Measurements from ENCODE around the gene SIRT6. TPM values are rescaled to one million over a fixed set of nuclear protein-coding genes. Genes with fewer than 3 reads are reported as not detected.

Gene SIRT6
- total RNA-seq, 4 donors from 2014 or later, result 10.0 to 35.0 (median 27.1) TPM

- ATAC-seq, result no peak
- peaks cover 0 to 28% (median 13%) of the 10 kb centered on the region in 3 donors for H3K4me1 ChIP-seq
- 22 to 73% methylated on average over 3 to 8 of the region's 23 CpGs for WGBS, 2 donors (ENCODE audit: low coverage in 1 of 2)
These were observed 1.8 kb upstream of the SIRT6 start for GRCh38 chr19:4183967-4184717.

GRCh38 chr19:4181053-4181508, 1.3 kb downstream of the SIRT6 start:
- Histone ChIP-seq H3K9me3 (no peaks in the 10 kb centered on the region), H3K27me3 (peaks cover 17% of the 10 kb centered on the region), H3K36me3 (peaks cover 0 to 46% of the 10 kb centered on the region in 2 donors), H3K27ac (no peak overlapping the region), H3K4me1 (peaks cover 0 to 28% (median 13%) of the 10 kb centered on the region in 3 donors), H3K4me3 (peak overlapping the region in 1 of 2 donors; percentile 96)
- whole genome bisulfite sequencing, 2 donors (ENCODE audit: low coverage in 1 of 2), result 71 to 76% methylated on average over 2 of the region's 2 CpGs
- no peak for ATAC-seq
- no peak for TF ChIP-seq POLR2AphosphoS5 (IDR thresholded peaks at IDR 0.05)
- no peak for TF ChIP-seq POLR2A (IDR thresholded peaks at IDR 0.05)
- no peak for TF ChIP-seq CTCF (IDR thresholded peaks at IDR 0.05)
- TF ChIP-seq EP300 (IDR thresholded peaks at IDR 0.05), result no peak

More at GRCh38 chr19:4183967-4184717, 1.8 kb upstream of the SIRT6 start:
- Histone ChIP-seq H3K27me3 (peaks cover 37% of the 10 kb centered on the region), H3K9me3 (no peaks in the 10 kb centered on the region), H3K36me3 (peaks cover 0 to 15% of the 10 kb centered on the region in 2 donors), H3K27ac (no peak overlapping the region), H3K4me3 (no peak overlapping the region)
- no peak for TF ChIP-seq EP300 (IDR thresholded peaks at IDR 0.05)
- TF ChIP-seq CTCF (IDR thresholded peaks at IDR 0.05), result no peak
- TF ChIP-seq POLR2A (IDR thresholded peaks at IDR 0.05), result no peak
- no peak for TF ChIP-seq POLR2AphosphoS5 (IDR thresholded peaks at IDR 0.05)

GRCh38 chr19:4178990-4179389, 3.4 kb downstream of the SIRT6 start:
- H3K36me3 ChIP-seq, result peaks cover 0 to 66% of the 10 kb centered on the region in 2 donors
- H3K4me3 ChIP-seq, result no peak overlapping the region
- no peak for ATAC-seq
- peaks cover 0 to 28% (median 13%) of the 10 kb centered on the region in 3 donors for H3K4me1 ChIP-seq
- H3K9me3 ChIP-seq, result no peaks in the 10 kb centered on the region
- WGBS, 2 donors (ENCODE audit: low coverage in 1 of 2), result 91% methylated on average over 12 of the region's 18 CpGs; no CpG with 5 or more reads in 1 of the 2 donors
- no peak overlapping the region for H3K27ac ChIP-seq
- H3K27me3 ChIP-seq, result peaks cover 2% of the 10 kb centered on the region
- TF ChIP-seq CTCF (IDR thresholded peaks at IDR 0.05) (no peak), EP300 (IDR thresholded peaks at IDR 0.05) (no peak), POLR2A (IDR thresholded peaks at IDR 0.05) (no peak), POLR2AphosphoS5 (IDR thresholded peaks at IDR 0.05) (no peak)

- no peak for ATAC-seq
- H3K9me3 ChIP-seq, result no peaks in the 10 kb centered on the region
- 80 to 82% methylated on average over 2 to 4 of the region's 5 CpGs for WGBS, 2 donors (ENCODE audit: low coverage in 1 of 2)
- H3K27me3 ChIP-seq, result peaks cover 17% of the 10 kb centered on the region
- peaks cover 0 to 66% of the 10 kb centered on the region in 2 donors for H3K36me3 ChIP-seq
- H3K4me1 ChIP-seq, result peaks cover 0 to 30% (median 8%) of the 10 kb centered on the region in 3 donors
- TF ChIP-seq EP300 (IDR thresholded peaks at IDR 0.05) (no peak), POLR2AphosphoS5 (IDR thresholded peaks at IDR 0.05) (no peak), CTCF (IDR thresholded peaks at IDR 0.05) (no peak), POLR2A (IDR thresholded peaks at IDR 0.05) (no peak)
- H3K4me3 ChIP-seq, result no peak overlapping the region
- no peak overlapping the region for H3K27ac ChIP-seq
These were observed 5.2 kb downstream of the SIRT6 start for GRCh38 chr19:4177146-4177545.

- no CpG with 5 or more reads among the region's 12 CpGs for WGBS, 2 donors (ENCODE audit: low coverage in 1 of 2)
- Histone ChIP-seq H3K27ac (no peak overlapping the region), H3K9me3 (no peaks in the 10 kb centered on the region), H3K27me3 (peaks cover 32% of the 10 kb centered on the region), H3K4me1 (peaks cover 0 to 15% (median 0%) of the 10 kb centered on the region in 3 donors), H3K36me3 (peaks cover 0 to 66% of the 10 kb centered on the region in 2 donors), H3K4me3 (no peak overlapping the region)
- ATAC-seq, result no peak
- TF ChIP-seq POLR2A (IDR thresholded peaks at IDR 0.05), result no peak
- no peak for TF ChIP-seq EP300 (IDR thresholded peaks at IDR 0.05)
- TF ChIP-seq CTCF (IDR thresholded peaks at IDR 0.05), result no peak
- no peak for TF ChIP-seq POLR2AphosphoS5 (IDR thresholded peaks at IDR 0.05)
These were observed 6.8 kb downstream of the SIRT6 start for GRCh38 chr19:4175669-4175931.

Measured in gastroesophageal sphincter (tissue), 4 donors.